OCI-LY7 (cell line): ENCODE data around the gene HES1. TPM values are rescaled to one million over a fixed set of nuclear protein-coding genes. Genes with fewer than 3 reads are reported as not detected.
A peak's percentile ranks its signal among the peaks of the same experiment; 100 is the strongest.
"Not testable (repeated sequence)": the region's sequence is repeated elsewhere in the genome, so short reads cannot be mapped to it uniquely, and the experiment has no call there.

Source experiments
- BruUV-seq: library from RNA; stranded (reverse); fragments of 400-500 nt; replicated peaks from 2 replicates; lab custom pipeline; 2021; lab: Mats Ljungman, UMichigan
- CTCF ChIA-PET: fragments of 300-600 bp; sonication (Branson Sonifier 250); formaldehyde crosslinking; loops from one replicate; lab custom pipeline; 2022; ENCODE audit warnings: antibody characterized with exemption; ENCODE audit not compliant: unreplicated experiment; lab: Charles Lee
- POLR2A ChIA-PET: fragments of 300-600 bp; sonication (Branson Sonifier 250); formaldehyde crosslinking; loops from one replicate; lab custom pipeline; 2022; ENCODE audit warnings: antibody characterized with exemption; lab: Charles Lee
- DNase-seq: peaks from one replicate; pipeline ENCODE4 v3.0.0-alpha.2; 2015; ENCODE audit warnings: low spot score
- H2AFZ ChIP-seq: fragments of 200-600 bp; sonication (generic), shearing (Covaris generic); 2 replicates; pipeline ENCODE4 v1.6.1; 2014; ENCODE audit warnings: mild to moderate bottlenecking, antibody characterized with exemption, low read length, moderate library complexity
- H3K27ac ChIP-seq: fragments of 200-600 bp; sonication (generic); 2 replicates; pipeline ENCODE4 v1.5.1; 2014; ENCODE audit warnings: mixed run types, low read depth, mild to moderate bottlenecking, moderate library complexity, low read length, inconsistent platforms; ENCODE audit not compliant: poor library complexity, severe bottlenecking
- H3K36me3 ChIP-seq: fragments of 200-600 bp; sonication (generic); 2 replicates; pipeline ENCODE4 v1.6.1; 2014; ENCODE audit warnings: mild to moderate bottlenecking, antibody characterized with exemption, low read length, moderate library complexity, mixed read lengths; ENCODE audit not compliant: insufficient read depth
- H3K4me1 ChIP-seq: fragments of 200-600 bp; sonication (generic); 2 replicates; pipeline ENCODE4 v1.5.1; 2014; ENCODE audit warnings: mild to moderate bottlenecking, low read length; ENCODE audit not compliant: insufficient read depth, poor library complexity, severe bottlenecking
- H3K4me2 ChIP-seq: fragments of 200-600 bp; sonication (generic); 2 replicates; pipeline ENCODE4 v1.6.1; 2014; ENCODE audit warnings: mild to moderate bottlenecking, low read length
- H3K4me3 ChIP-seq: fragments of 200-600 bp; sonication (generic); 2 replicates; pipeline ENCODE4 v1.5.1; 2014; ENCODE audit warnings: mild to moderate bottlenecking, low read depth, low read length; ENCODE audit not compliant: poor library complexity, severe bottlenecking
- H3K79me2 ChIP-seq: fragments of 200-600 bp; sonication (generic); 2 replicates; pipeline ENCODE4 v1.6.1; 2016; ENCODE audit warnings: low read depth, mild to moderate bottlenecking, low read length, moderate library complexity, mixed read lengths; ENCODE audit not compliant: insufficient read depth
- H3K9me2 ChIP-seq: fragments of 200-600 bp; sonication (generic); 2 replicates; pipeline ENCODE4 v1.6.1; 2016; ENCODE audit warnings: mild to moderate bottlenecking, low read length, mixed read lengths; ENCODE audit not compliant: insufficient read depth
- H3K9me3 ChIP-seq: fragments of 200-600 bp; sonication (generic); 2 replicates; pipeline ENCODE4 v1.6.1; 2014; ENCODE audit warnings: mild to moderate bottlenecking, mixed run types, low read length, mixed read lengths
- H4K20me1 ChIP-seq: fragments of 200-600 bp; sonication (generic); 2 replicates; pipeline ENCODE4 v1.6.1; 2014; ENCODE audit warnings: mild to moderate bottlenecking, antibody characterized with exemption, low read length, moderate library complexity, mixed read lengths; ENCODE audit not compliant: insufficient read depth
- CTCF ChIP-seq: fragments of 200-600 bp; sonication (generic); conservative IDR thresholded peaks from 2 replicates; pipeline ENCODE4 v1.5.1; 2014; ENCODE audit warnings: mild to moderate bottlenecking, antibody characterized with exemption, low read length, moderate library complexity, mixed read lengths
- EZH2phosphoT487 ChIP-seq: fragments of 200-600 bp; sonication (generic); IDR thresholded peaks from 2 replicates; pipeline ENCODE4 v1.6.1; 2018; ENCODE audit warnings: low read depth, borderline replicate concordance, mild to moderate bottlenecking, mixed run types, antibody characterized with exemption, low read length, moderate library complexity, mixed read lengths
- intact Hi-C: fragments of 100-400 bp; cut with micrococcal nuclease; formaldehyde crosslinking; loops from one replicate; pipeline ENCODE4 v1.10.0; 2022; ENCODE audit not compliant: unreplicated experiment
- total RNA-seq, 2 experiments: library from RNA; depleted of rRNA in 1 of 2; stranded (reverse); fragments of >200 nt in 1 of 2; shearing (Covaris generic) in 1 of 2; gene quantifications; 2 replicates each; pipeline ENCODE4 v1.2.3, GENCODE V29; 2014 to 2022

Gene HES1
- total RNA-seq, 2 experiments from 2014 or later: 1.1 to 3.0 TPM

GRCh38 chr3:194125442-194125841, 10.5 kb upstream of the HES1 start:
- Histone ChIP-seq H3K9me2 (no peaks in the 10 kb centered on the region), H3K9me3 (no peaks in the 10 kb centered on the region), H4K20me1 (no peaks in the 10 kb centered on the region), H3K4me3 (no peak overlapping the region), H3K27ac (no peak overlapping the region), H2AFZ (no peak overlapping the region), H3K4me1 (peaks cover 22% of the 10 kb centered on the region), H3K79me2 (no peaks in the 10 kb centered on the region; the same call in 1 of the 2 replicates), H3K4me2 (no peak overlapping the region), H3K36me3 (no peaks in the 10 kb centered on the region)
- CTCF ChIA-PET: no interaction called here
- BruUV-seq: no TSS peak
- DNase-seq: no peak
- POLR2A ChIA-PET: interaction anchor here (0.6 to 1.4 kb wide), 4 partner anchors 9 to 429 kb away, joined by 3 to 7 read pairs (median 4); no protein-coding TSS in a partner anchor
- intact Hi-C loops: no loop called here
- TF ChIP-seq EZH2phosphoT487: no peak
- no peak for TF ChIP-seq CTCF

- H2AFZ ChIP-seq: no peak overlapping the region
- H4K20me1 ChIP-seq: no peaks in the 10 kb centered on the region
- peaks cover 24% of the 10 kb centered on the region for H3K4me1 ChIP-seq
- H3K4me2 ChIP-seq: no peak overlapping the region
- H3K9me3 ChIP-seq: no peaks in the 10 kb centered on the region
- H3K36me3 ChIP-seq: no peaks in the 10 kb centered on the region
- CTCF ChIA-PET: no interaction called here
- no peak overlapping the region for H3K27ac ChIP-seq
- H3K9me2 ChIP-seq: no peaks in the 10 kb centered on the region
- no peak for TF ChIP-seq EZH2phosphoT487
- TF ChIP-seq CTCF: no peak
- H3K4me3 ChIP-seq: no peak overlapping the region
- BruUV-seq: no TSS peak
- POLR2A ChIA-PET: interaction anchor here (2.2 kb wide), 1 partner anchor 22 kb away, joined by 10 read pairs; no protein-coding TSS in a partner anchor
- intact Hi-C loops: no loop called here
- DNase-seq: no peak
- no peaks in the 10 kb centered on the region; the same call in 1 of the 2 replicates for H3K79me2 ChIP-seq
These were observed 9.2 kb upstream of the HES1 start for GRCh38 chr3:194126790-194127189.

DNA sequence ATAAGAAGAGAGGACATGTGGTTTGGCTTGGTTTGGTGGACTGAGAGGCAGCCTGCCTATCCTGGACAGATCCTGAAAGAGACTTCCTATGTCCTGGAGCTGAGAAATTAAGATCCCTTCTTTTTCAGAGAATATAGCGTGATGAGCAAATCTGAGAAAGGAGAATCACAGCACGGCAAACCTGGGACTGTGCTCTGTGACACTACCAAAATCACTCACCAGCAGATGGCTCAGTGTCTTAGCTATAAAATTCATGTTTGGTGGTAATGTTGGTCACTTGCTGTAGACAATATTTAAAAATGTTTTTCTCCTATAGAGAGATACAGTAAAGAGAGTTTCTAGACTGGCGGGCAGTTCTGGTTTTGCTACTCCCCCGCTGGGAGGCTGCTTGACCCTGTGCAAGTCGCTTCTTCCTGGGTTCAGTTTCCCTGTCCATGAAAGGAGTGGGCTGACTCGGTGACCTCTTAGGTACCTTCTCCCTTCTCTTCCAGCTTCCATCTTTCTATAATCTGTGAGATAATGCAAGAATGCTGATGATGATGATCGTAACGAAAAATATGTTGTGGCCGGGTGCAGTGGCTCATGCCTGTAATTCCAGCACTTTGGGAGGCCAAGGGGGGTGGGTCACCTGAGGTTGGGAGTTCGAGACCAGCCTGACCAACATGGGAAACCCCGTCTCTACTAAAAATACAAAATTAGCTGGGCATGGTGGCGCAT, 7.6 kb upstream of the HES1 start:
- Histone ChIP-seq H4K20me1 (no peaks in the 10 kb centered on the region), H3K9me2 (no peaks in the 10 kb centered on the region), H3K27ac (no peak overlapping the region), H3K4me2 (no peak overlapping the region), H3K36me3 (no peaks in the 10 kb centered on the region), H3K4me1 (peaks cover 39% of the 10 kb centered on the region), H3K4me3 (no peak overlapping the region), H3K79me2 (peaks cover 3% of the 10 kb centered on the region; the same call in 1 of the 2 replicates), H3K9me3 (no peaks in the 10 kb centered on the region), H2AFZ (no peak overlapping the region)
- ChIA-PET POLR2A (interaction anchor here (2.2 kb wide), 1 partner anchor 23 kb away, joined by 10 read pairs; no protein-coding TSS in a partner anchor), CTCF (interaction anchor here (1.2 kb wide), 1 partner anchor 17 kb away, joined by 4 read pairs; no protein-coding TSS in a partner anchor)
- intact Hi-C loops: no loop called here
- BruUV-seq: no TSS peak
- DNase-seq: no peak
- 0 out of 2 replicates have a peak, but pooled peaks have one; percentile 33 for TF ChIP-seq CTCF
- no peak for TF ChIP-seq EZH2phosphoT487

DNA sequence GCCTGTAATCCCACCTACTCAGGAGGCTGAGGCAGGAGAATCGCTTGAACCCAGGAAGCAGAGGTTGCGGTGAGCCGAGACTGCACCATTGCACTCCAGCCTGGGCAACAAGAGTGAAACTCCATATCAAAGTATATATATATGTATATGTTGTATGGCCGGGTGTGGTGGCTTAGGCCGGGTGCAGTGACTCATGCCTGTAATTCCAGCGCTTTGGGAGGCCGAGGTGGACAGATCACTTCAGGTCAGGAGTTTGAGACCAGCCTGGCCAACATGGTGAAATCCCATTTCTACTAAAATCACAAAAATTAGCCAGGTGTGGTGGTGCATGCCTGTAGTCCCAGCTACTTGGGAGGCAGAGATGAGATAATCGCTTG, 7.0 kb upstream of the HES1 start:
- BruUV-seq, DNase-seq, H3K9me2 ChIP-seq, H3K36me3 ChIP-seq, H4K20me1 ChIP-seq, H3K27ac ChIP-seq, H3K4me3 ChIP-seq, H3K9me3 ChIP-seq, H3K4me2 ChIP-seq, intact Hi-C loops, H2AFZ ChIP-seq, H3K79me2 ChIP-seq: not testable (repeated sequence)
- ChIA-PET POLR2A (interaction anchor here (0.6 to 9.0 kb wide), 2 partner anchors 22 to 850 kb away, joined by 6 to 172 read pairs; no protein-coding TSS in a partner anchor), CTCF (interaction anchor here (1.1 to 1.2 kb wide), 2 partner anchors 9 to 18 kb away, joined by 3 to 4 read pairs; no protein-coding TSS in a partner anchor)
- peaks cover 42% of the 10 kb centered on the region for H3K4me1 ChIP-seq
